Ishikawa (cell line): ENCODE results near the gene UTP25.

Experiments
- CREB1 ChIP-seq: IDR thresholded peaks from 2 replicates; pipeline ENCODE4 v1.6.1; 2012; ENCODE audit warnings: low read depth
- TEAD4 ChIP-seq: IDR thresholded peaks from 2 replicates; pipeline ENCODE4 v1.6.1; 2012
- ZBTB7A ChIP-seq: IDR thresholded peaks from 2 replicates; pipeline ENCODE4 v1.6.1; 2012; ENCODE audit warnings: low read depth

DNA sequence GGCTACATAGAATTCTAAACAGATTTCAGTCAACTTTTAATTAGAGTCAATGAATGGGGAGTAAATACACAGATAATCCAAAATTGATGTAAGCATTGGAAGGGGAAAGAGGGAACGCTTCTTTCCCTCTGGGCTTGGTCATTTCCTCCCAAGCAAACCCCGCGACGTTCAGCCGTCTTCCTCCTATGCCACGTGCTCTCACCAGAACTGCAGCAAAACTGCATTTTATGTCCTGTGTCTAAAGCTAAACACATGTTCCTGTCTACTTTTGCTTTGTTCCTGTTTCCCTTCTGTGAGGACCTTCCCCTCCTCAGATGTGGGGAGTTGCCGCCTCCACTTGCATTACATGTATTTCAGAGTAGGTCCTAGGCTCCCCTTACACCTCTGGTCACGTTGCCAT is 27.2 kb downstream of the UTP25 start:
- no peak for TF ChIP-seq CREB1
- TF ChIP-seq TEAD4, result no peak
- TF ChIP-seq ZBTB7A, result no peak
